ENCODE results near the gene DRAM2.

DNA sequence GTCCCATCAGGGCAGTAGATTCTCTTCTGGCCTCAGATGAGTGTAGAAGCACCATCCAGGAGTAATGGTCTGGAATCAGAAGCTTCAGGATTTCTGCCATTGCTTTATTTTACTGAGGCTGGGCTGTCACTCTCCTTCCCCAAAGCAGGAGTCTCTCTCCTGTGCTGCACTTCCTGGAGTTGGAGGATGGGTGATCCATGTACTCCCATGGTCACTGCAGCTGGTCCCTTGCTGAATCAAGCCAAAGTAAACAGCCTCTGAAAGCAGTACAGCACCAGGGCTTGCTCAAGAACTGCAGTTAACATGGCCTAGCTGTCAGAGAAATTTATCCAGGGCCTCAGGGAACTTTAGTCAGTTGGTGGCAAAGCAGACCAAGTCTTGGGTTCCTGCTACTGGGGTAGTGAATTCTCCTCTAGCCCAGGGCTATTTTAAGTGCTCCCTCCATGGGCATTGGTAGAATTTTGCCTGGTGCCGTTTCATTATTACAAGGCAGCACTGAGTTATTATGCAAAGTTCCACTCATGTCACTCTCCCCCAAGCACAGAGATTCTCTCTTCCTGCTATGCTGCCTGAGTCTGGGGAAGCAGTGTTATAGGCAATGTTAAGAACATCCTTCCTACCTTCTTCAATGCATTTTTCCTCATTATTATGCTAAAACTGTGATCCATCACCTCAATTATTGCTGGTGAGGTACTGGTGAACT, 29.5 kb downstream of the DRAM2 start:
- TF ChIP-seq, protein P1, sequence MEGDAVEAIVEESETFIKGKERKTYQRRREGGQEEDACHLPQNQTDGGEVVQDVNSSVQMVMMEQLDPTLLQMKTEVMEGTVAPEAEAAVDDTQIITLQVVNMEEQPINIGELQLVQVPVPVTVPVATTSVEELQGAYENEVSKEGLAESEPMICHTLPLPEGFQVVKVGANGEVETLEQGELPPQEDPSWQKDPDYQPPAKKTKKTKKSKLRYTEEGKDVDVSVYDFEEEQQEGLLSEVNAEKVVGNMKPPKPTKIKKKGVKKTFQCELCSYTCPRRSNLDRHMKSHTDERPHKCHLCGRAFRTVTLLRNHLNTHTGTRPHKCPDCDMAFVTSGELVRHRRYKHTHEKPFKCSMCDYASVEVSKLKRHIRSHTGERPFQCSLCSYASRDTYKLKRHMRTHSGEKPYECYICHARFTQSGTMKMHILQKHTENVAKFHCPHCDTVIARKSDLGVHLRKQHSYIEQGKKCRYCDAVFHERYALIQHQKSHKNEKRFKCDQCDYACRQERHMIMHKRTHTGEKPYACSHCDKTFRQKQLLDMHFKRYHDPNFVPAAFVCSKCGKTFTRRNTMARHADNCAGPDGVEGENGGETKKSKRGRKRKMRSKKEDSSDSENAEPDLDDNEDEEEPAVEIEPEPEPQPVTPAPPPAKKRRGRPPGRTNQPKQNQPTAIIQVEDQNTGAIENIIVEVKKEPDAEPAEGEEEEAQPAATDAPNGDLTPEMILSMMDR (IDR thresholded peaks at IDR 0.05; ENCODE audit: low read depth, low read length) = no peak
- TF ChIP-seq POLR2A (IDR thresholded peaks at IDR 0.05; ENCODE audit: extremely low read depth, insufficient read length) (no peak), MYC (IDR thresholded peaks at IDR 0.05; ENCODE audit: low read depth, low read length) (no peak)

All from NB4 (cell line).